Pancreas (tissue), 10 donors: ENCODE measurements around the gene GEMIN2. TPM values are rescaled to one million over a fixed set of nuclear protein-coding genes. Genes with fewer than 3 reads are reported as not detected.
"Not testable (repeated sequence)": the region's sequence is repeated elsewhere in the genome, so short reads cannot be mapped to it uniquely, and the experiment has no call there.

Source experiments
- ATAC-seq, 4 donors: fragments of 200-7000 bp; cut with Tn5 transposase; one replicate each; pipeline versions ENCODE4 v1.8.0 to v1.9.1; 2020; ENCODE audit warnings: mild to moderate bottlenecking in 4 of 4, moderate library complexity in 4 of 4
- DNase-seq, 6 donors: peaks; one replicate each; pipeline ENCODE4 v3.0.0-alpha.2; 2020
- FAIRE-seq: peaks from 2 replicates; lab custom pipeline; 2012; peaks lifted over from hg19 to GRCh38; lab: Jason Lieb, UNC
- H3K27ac ChIP-seq, 4 donors: fragments of 200-600 bp; sonication (generic); 1 replicate in 3 of 4; 2 replicates in 1 of 4; pipeline versions ENCODE4 v1.5.0 to v1.8.0; 2020
- H3K27me3 ChIP-seq, 4 donors: fragments of 200-600 bp; one replicate each; pipeline ENCODE4 v1.8.0; 2021
- H3K36me3 ChIP-seq, 3 donors: fragments of 200-600 bp; sonication (generic) in 1 of 3; one replicate each; pipeline versions ENCODE4 v1.5.0 to v1.8.0; 2020 to 2021
- H3K4me1 ChIP-seq, 3 donors: fragments of 200-600 bp; one replicate each; pipeline ENCODE4 v1.8.0; 2021
- H3K4me3 ChIP-seq, 4 donors: fragments of 200-600 bp; sonication (generic) in 2 of 4; one replicate each; pipeline versions ENCODE4 v1.5.0 to v1.8.0; 2020 to 2021
- H3K9me3 ChIP-seq, 4 donors: fragments of 200-600 bp; one replicate each; pipeline ENCODE4 v1.8.0; 2021
- WGBS, 2 donors: extraction: QIAGEN DNeasy Blood & Tissue Kit; methylation state at CpG; one replicate each; pipeline ENCODE4 v1.1.7; 2013; 5-methylcytosine and 5-hydroxymethylcytosine counted together
- intact Hi-C, 3 donors: fragments of 100-400 bp; cut with DNase I; formaldehyde crosslinking; loops; one replicate each; pipeline versions ENCODE4 v1.11.1 to v1.14.2; 2022
- polyA plus RNA-seq, 2 donors: library from polyadenylated mRNA; stranded (reverse); fragments of 200-250 nt; gene quantifications; one replicate each; pipeline ENCODE4 v1.2.3, GENCODE V29; 2013
- total RNA-seq, 6 donors: library from RNA; stranded (reverse); fragmentation: NEBNext Ultra II Directional in 4 of 6; extraction: Animal tissue kit (Norgen Biotek cat#: 25700) in 4 of 6; gene quantifications; one replicate each; pipeline versions ENCODE4 v1.2.1 to v1.2.4, GENCODE V29; 2021 to 2023
- TF ChIP-seq, protein P1 (sequence below), 4 donors: fragments of 200-600 bp; sonication (generic) in 3 of 4; IDR thresholded peaks; one replicate each; pipeline versions ENCODE4 v1.5.0 to v1.8.0; 2021; ENCODE audit warnings: antibody characterized with exemption in 4 of 4
- donor health status: healthy with polysubstance abuse.
- donor health status: DM: no; HTN: no; CAD: no; lungs with moderate emphysema.
- donor health status: DM: no; HTN: no; CAD: no.
- donor health status: control.
- donor health status: control.
- donor health status: Bipolar disorder and iron deficiency.
- donor health status: DM: yes; HTN: yes; CAD: no.
- donor health status: DM: no; HTN: no; CAD: no.
- donor health status: DM: no; HTN: no; CAD: no.
- donor health status: DM: yes; HTN: yes; CAD: no.

GEMIN2 gene
- total and polyA plus RNA-seq, 8 donors = 3.1 to 8.8 (median 4.7) TPM

DNA sequence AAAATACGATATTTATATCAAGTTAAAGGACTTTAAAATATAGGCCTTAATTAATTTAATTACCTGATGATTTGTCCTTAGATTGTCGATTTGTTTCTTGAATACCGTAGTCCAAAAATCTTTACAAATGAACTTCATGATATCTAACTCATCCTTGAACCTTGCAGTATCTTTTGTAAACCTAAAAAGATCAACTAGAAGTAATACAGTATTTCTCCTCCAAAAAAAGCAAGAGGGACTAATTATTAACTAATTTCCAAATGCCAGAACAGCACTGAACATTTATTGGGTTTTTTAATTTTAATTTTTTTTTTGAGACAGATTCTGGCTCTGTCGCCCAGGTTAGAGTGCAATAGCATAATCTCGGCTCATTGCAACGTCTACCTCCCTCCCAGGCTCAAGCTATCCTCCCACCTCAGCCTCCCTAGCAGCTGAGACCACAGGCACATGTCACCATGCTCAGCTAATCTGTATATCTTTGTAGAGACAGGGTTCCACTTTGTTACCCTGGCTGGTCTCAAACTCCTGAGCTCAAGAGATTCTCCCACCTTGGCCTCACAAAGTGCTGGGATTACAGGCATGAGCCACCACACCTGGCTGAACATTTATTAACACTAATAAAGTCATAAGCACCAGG is 44.2 kb downstream of the GEMIN2 start:
- Histone ChIP-seq H3K27me3 (no peaks in the 10 kb centered on the region), H3K4me1 (no peaks in the 10 kb centered on the region), H3K36me3 (peaks cover 0 to 11% (median 2%) of the 10 kb centered on the region in 3 donors), H3K4me3 (no peak overlapping the region), H3K27ac (no peak overlapping the region), H3K9me3 (no peaks in the 10 kb centered on the region)
- WGBS, 2 donors = 55 to 74% methylated on average over 6 of the region's 6 CpGs
- intact Hi-C loops = no loop called here
- TF ChIP-seq, protein P1, sequence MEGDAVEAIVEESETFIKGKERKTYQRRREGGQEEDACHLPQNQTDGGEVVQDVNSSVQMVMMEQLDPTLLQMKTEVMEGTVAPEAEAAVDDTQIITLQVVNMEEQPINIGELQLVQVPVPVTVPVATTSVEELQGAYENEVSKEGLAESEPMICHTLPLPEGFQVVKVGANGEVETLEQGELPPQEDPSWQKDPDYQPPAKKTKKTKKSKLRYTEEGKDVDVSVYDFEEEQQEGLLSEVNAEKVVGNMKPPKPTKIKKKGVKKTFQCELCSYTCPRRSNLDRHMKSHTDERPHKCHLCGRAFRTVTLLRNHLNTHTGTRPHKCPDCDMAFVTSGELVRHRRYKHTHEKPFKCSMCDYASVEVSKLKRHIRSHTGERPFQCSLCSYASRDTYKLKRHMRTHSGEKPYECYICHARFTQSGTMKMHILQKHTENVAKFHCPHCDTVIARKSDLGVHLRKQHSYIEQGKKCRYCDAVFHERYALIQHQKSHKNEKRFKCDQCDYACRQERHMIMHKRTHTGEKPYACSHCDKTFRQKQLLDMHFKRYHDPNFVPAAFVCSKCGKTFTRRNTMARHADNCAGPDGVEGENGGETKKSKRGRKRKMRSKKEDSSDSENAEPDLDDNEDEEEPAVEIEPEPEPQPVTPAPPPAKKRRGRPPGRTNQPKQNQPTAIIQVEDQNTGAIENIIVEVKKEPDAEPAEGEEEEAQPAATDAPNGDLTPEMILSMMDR (IDR thresholded peaks at IDR 0.05) = no peak
- DNase-seq = no peak
- no peak for FAIRE-seq
- no peak for ATAC-seq

DNA sequence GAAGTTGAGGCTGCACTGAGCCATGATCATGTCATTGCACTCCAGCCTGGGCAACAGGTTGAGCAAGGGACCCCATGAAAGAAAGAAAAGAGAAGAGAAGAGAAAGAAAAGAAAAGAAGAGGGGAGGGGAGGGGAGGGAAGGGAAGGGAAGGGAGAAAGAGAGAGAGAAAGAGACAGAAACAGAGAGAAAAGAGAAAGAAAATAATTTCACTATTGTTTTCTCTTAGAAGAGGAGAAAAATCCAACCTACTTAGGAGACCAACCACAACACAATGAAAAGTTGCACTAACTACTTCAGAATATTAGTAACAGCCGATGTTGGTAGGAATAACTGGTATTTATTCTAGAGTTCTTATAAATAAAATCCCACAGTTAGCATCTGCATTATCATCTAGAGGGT is 46.4 kb downstream of the GEMIN2 start:
- Histone ChIP-seq H3K4me1 (no peaks in the 10 kb centered on the region), H3K27ac (no peak overlapping the region), H3K36me3 (peaks cover 0 to 10% (median 2%) of the 10 kb centered on the region in 3 donors), H3K9me3 (no peaks in the 10 kb centered on the region), H3K4me3 (no peak overlapping the region), H3K27me3 (no peaks in the 10 kb centered on the region)
- no peak for FAIRE-seq
- WGBS, 2 donors = 96 to 98% methylated on average over 1 of the region's 1 CpG
- TF ChIP-seq, protein P1 (IDR thresholded peaks at IDR 0.05) = no peak
- DNase-seq = no peak
- no peak for ATAC-seq
- intact Hi-C loops = no loop called here

DNA sequence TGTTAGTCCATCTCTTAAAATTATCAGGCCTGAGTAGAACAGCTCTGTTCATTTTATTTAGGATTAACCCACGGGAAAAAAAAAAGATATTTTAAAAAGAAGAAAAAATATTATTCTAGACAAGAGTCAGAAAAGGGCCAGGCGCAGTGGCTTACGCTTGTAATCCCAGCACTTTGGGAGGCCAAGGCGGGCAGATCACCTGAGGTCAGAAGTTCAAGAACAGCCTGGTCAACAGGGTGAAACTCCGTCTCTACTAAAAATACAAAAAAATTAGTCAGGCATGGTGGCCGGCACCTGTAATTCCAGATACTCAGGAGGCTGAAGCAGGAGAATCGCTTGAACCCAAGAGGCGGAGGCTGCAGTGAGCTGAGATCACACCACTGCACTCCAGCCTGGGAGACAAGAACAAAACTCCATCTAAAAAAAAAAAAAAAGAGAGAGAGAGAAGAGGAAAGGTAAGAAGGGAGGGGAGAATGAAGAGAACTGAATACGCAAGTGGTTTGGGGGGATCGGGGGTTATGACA is 53.7 kb downstream of the GEMIN2 start:
- ATAC-seq, H3K36me3 ChIP-seq, intact Hi-C loops, H3K27ac ChIP-seq, DNase-seq, H3K27me3 ChIP-seq, FAIRE-seq, H3K9me3 ChIP-seq: not testable (repeated sequence)
- Histone ChIP-seq H3K4me1 (peaks cover 10 to 19% (median 16%) of the 10 kb centered on the region in 3 donors), H3K4me3 (peak overlapping the region in 1 of 4 donors; percentile 71)
- 86 to 91% methylated on average over 10 of the region's 10 CpGs for WGBS, 2 donors

DNA sequence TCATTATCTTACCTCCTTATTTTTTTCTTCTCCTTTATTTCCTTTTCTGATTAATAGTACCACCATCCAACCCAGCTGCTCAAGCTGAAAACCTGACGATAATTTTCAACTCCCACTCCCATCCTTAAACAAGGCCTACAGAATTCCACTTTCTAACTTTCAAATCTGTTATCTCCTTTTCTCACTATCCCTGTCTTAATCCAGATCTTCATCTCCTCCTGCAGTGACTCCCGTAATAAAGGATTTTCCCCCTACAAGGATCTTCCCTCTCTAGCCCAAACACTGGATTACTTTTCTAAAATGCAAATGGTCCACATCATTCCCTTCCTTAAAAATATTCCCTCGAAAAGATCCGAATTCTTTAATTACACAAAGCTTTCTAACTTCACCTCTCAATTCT is 54.5 kb downstream of the GEMIN2 start:
- H3K27me3 ChIP-seq = no peaks in the 10 kb centered on the region
- peak overlapping the region in 3 of 4 donors; percentile 53 to 94 (median 71) for H3K4me3 ChIP-seq
- 34 to 40% methylated on average over 4 of the region's 4 CpGs for WGBS, 2 donors
- FAIRE-seq = no peak
- no peaks in the 10 kb centered on the region for H3K9me3 ChIP-seq
- TF ChIP-seq, protein P1 (IDR thresholded peaks at IDR 0.05) = no peak
- peaks cover 10 to 19% (median 16%) of the 10 kb centered on the region in 3 donors for H3K4me1 ChIP-seq
- H3K36me3 ChIP-seq = no peaks in the 10 kb centered on the region
- H3K27ac ChIP-seq = no peak overlapping the region
- DNase-seq = no peak
- ATAC-seq = no peak
- intact Hi-C loops = no loop called here

DNA sequence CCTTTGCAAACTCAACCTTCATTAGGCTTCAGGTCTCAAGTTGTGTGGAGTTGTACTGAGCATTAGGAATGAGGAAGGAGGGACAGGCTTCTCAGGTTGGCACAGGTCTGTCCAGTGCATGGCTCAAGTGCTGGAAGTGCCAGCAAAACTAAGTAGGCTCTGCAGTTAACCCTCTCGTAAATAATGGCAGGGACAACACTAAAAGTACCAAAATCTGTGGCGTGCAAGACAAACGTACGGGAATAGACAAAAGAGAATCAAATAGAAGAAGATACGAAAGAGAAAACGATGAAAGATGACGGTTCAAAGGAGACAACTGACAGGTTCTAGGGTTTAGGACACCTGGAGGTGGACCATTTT is 55.4 kb downstream of the GEMIN2 start:
- TF ChIP-seq, protein P1 (IDR thresholded peaks at IDR 0.05) = no peak
- no peak for FAIRE-seq
- peaks cover 10 to 19% (median 16%) of the 10 kb centered on the region in 3 donors for H3K4me1 ChIP-seq
- H3K27me3 ChIP-seq = no peaks in the 10 kb centered on the region
- H3K9me3 ChIP-seq = no peaks in the 10 kb centered on the region
- peak; percentile 52 to 72 (median 65) for ATAC-seq
- peak overlapping the region; percentile 91 to 99 (median 97) for H3K27ac ChIP-seq
- H3K36me3 ChIP-seq = no peaks in the 10 kb centered on the region
- peak overlapping the region; percentile 53 to 94 (median 76) for H3K4me3 ChIP-seq
- intact Hi-C loops = no loop called here
- DNase-seq = peak in 1 of 6 donors; percentile 15
- WGBS, 2 donors = 0% methylated on average over 7 of the region's 7 CpGs
